KMS-11 (cell line): ENCODE results near the gene INPP5A.

Experiments used
- H2AFZ ChIP-seq: fragments of 200-600 bp; sonication (generic); 2 replicates; pipeline ENCODE4 v1.6.1; 2016; ENCODE audit warnings: antibody characterized with exemption, mixed run types, low read depth
- H3K27ac ChIP-seq: fragments of 200-600 bp; sonication (generic); 2 replicates; pipeline ENCODE4 v1.6.1; 2016; ENCODE audit warnings: mild to moderate bottlenecking, mixed run types
- H3K27me3 ChIP-seq: fragments of 200-600 bp; sonication (generic); 2 replicates; pipeline ENCODE4 v1.6.1; 2017; ENCODE audit warnings: mild to moderate bottlenecking, low read depth, mixed run types, moderate library complexity; ENCODE audit not compliant: insufficient read depth
- H3K36me3 ChIP-seq: fragments of 200-600 bp; sonication (generic); 2 replicates; pipeline ENCODE4 v1.6.1; 2017; ENCODE audit warnings: mild to moderate bottlenecking, mixed run types; ENCODE audit not compliant: insufficient read depth
- H3K4me1 ChIP-seq: fragments of 200-600 bp; sonication (generic); 2 replicates; pipeline ENCODE4 v1.6.1; 2016; ENCODE audit warnings: mild to moderate bottlenecking, low read depth, mixed run types; ENCODE audit not compliant: poor library complexity, severe bottlenecking
- H3K4me2 ChIP-seq: fragments of 200-600 bp; sonication (generic); 2 replicates; pipeline ENCODE4 v1.7.0; 2016; ENCODE audit warnings: mild to moderate bottlenecking, mixed run types
- H3K4me3 ChIP-seq: fragments of 200-600 bp; sonication (generic); IDR thresholded peaks from 2 replicates; pipeline ENCODE4 v1.6.1; 2017; ENCODE audit warnings: low read depth, low read length, mixed read lengths; ENCODE audit not compliant: insufficient read depth
- H3K79me2 ChIP-seq: fragments of 200-600 bp; sonication (generic); 2 replicates; pipeline ENCODE4 v1.6.1; 2016; ENCODE audit warnings: low read depth, mixed run types; ENCODE audit not compliant: insufficient read depth
- H3K9ac ChIP-seq: fragments of 200-600 bp; sonication (generic); 2 replicates; pipeline ENCODE4 v1.6.1; 2016; ENCODE audit warnings: mild to moderate bottlenecking, mixed run types
- H4K20me1 ChIP-seq: fragments of 200-600 bp; sonication (generic); 2 replicates; pipeline ENCODE4 v1.6.1; 2016; ENCODE audit warnings: mild to moderate bottlenecking, mixed run types; ENCODE audit not compliant: insufficient read depth
- CTCF ChIP-seq: fragments of 200-600 bp; sonication (generic); conservative IDR thresholded peaks from 2 replicates; pipeline ENCODE4 v1.6.1; 2017; ENCODE audit warnings: low read depth, mild to moderate bottlenecking, antibody characterized with exemption, low read length, moderate library complexity, mixed read lengths

Gene INPP5A

GRCh38 chr10:132518572-132519381, 18.8 kb upstream of the INPP5A start:
- Histone ChIP-seq H4K20me1 (no peaks in the 10 kb centered on the region), H3K79me2 (no peaks in the 10 kb centered on the region), H3K4me3 (no peak overlapping the region), H3K36me3 (no peaks in the 10 kb centered on the region), H3K27me3 (peaks cover 6% of the 10 kb centered on the region; the same call in 1 of the 2 replicates), H2AFZ (peak overlapping the region; percentile 81; the same call in 1 of the 2 replicates), H3K4me2 (peak overlapping the region; percentile 60), H3K27ac (no peak overlapping the region), H3K4me1 (peaks cover 13% of the 10 kb centered on the region), H3K9ac (no peak overlapping the region)
- no peak for TF ChIP-seq CTCF

- Histone ChIP-seq H3K4me1 (peaks cover 13% of the 10 kb centered on the region), H3K79me2 (no peaks in the 10 kb centered on the region), H3K27ac (no peak overlapping the region), H3K9ac (no peak overlapping the region), H4K20me1 (no peaks in the 10 kb centered on the region), H3K27me3 (peaks cover 7% of the 10 kb centered on the region; the same call in 1 of the 2 replicates), H3K4me3 (no peak overlapping the region), H3K36me3 (no peaks in the 10 kb centered on the region), H2AFZ (no peak overlapping the region), H3K4me2 (no peak overlapping the region)
- TF ChIP-seq CTCF: no peak
Observed at GRCh38 chr10:132519382-132520176, 18.0 kb upstream of the INPP5A start.

- H3K27ac ChIP-seq: no peak overlapping the region
- no peaks in the 10 kb centered on the region for H3K36me3 ChIP-seq
- H3K79me2 ChIP-seq: no peaks in the 10 kb centered on the region
- no peak overlapping the region for H3K4me3 ChIP-seq
- H2AFZ ChIP-seq: no peak overlapping the region
- H3K9ac ChIP-seq: no peak overlapping the region
- H4K20me1 ChIP-seq: no peaks in the 10 kb centered on the region
- peaks cover 13% of the 10 kb centered on the region for H3K4me1 ChIP-seq
- H3K27me3 ChIP-seq: peaks cover 14% of the 10 kb centered on the region; the same call in 1 of the 2 replicates
- no peak overlapping the region for H3K4me2 ChIP-seq
- no peak for TF ChIP-seq CTCF
Observed at GRCh38 chr10:132520177-132520811, 17.3 kb upstream of the INPP5A start.

GRCh38 chr10:132521041-132521465, 16.5 kb upstream of the INPP5A start:
- Histone ChIP-seq H3K79me2 (no peaks in the 10 kb centered on the region), H3K9ac (no peak overlapping the region), H3K4me3 (no peak overlapping the region), H2AFZ (no peak overlapping the region), H4K20me1 (no peaks in the 10 kb centered on the region), H3K36me3 (no peaks in the 10 kb centered on the region), H3K4me2 (no peak overlapping the region), H3K27ac (no peak overlapping the region), H3K4me1 (peaks cover 13% of the 10 kb centered on the region), H3K27me3 (peaks cover 16% of the 10 kb centered on the region; the same call in 1 of the 2 replicates)
- no peak for TF ChIP-seq CTCF
